ENCODE results near the gene ZNF579.

Gene ZNF579

GRCh38 chr19:55620410-55621204 is 40.0 kb upstream of the ZNF579 start:
- Histone ChIP-seq H3K36me3 (ENCODE audit: insufficient read depth, low read length) (no peaks in the 10 kb centered on the region), H3K79me2 (ENCODE audit: control insufficient read depth, insufficient read depth, low read length, unreplicated experiment) (no peaks in the 10 kb centered on the region), H2AFZ (ENCODE audit: low read length, unreplicated experiment) (no peak overlapping the region), H3K27ac (ENCODE audit: low read depth, low read length) (no peak overlapping the region), H3K4me3 (ENCODE audit: low read depth, low read length) (no peak overlapping the region), H3K4me1 (ENCODE audit: control insufficient read depth, insufficient read depth, low read length, unreplicated experiment) (no peaks in the 10 kb centered on the region), H3K27me3 (ENCODE audit: insufficient read depth, low read length) (no peaks in the 10 kb centered on the region)

GRCh38 chr19:55619286-55619685 is 38.6 kb upstream of the ZNF579 start:
- H2AFZ ChIP-seq (ENCODE audit: low read length, unreplicated experiment), result no peak overlapping the region
- no peaks in the 10 kb centered on the region for H3K36me3 ChIP-seq (ENCODE audit: insufficient read depth, low read length)
- H3K27me3 ChIP-seq (ENCODE audit: insufficient read depth, low read length), result no peaks in the 10 kb centered on the region
- H3K4me1 ChIP-seq (ENCODE audit: control insufficient read depth, insufficient read depth, low read length, unreplicated experiment), result no peaks in the 10 kb centered on the region
- H3K4me3 ChIP-seq (ENCODE audit: low read depth, low read length), result no peak overlapping the region
- no peak overlapping the region for H3K27ac ChIP-seq (ENCODE audit: low read depth, low read length)
- no peaks in the 10 kb centered on the region for H3K79me2 ChIP-seq (ENCODE audit: control insufficient read depth, insufficient read depth, low read length, unreplicated experiment)

GRCh38 chr19:55618426-55618825 is 37.8 kb upstream of the ZNF579 start:
- Histone ChIP-seq H3K36me3 (ENCODE audit: insufficient read depth, low read length) (no peaks in the 10 kb centered on the region), H3K4me3 (ENCODE audit: low read depth, low read length) (no peak overlapping the region), H3K27me3 (ENCODE audit: insufficient read depth, low read length) (no peaks in the 10 kb centered on the region), H3K79me2 (ENCODE audit: control insufficient read depth, insufficient read depth, low read length, unreplicated experiment) (no peaks in the 10 kb centered on the region), H2AFZ (ENCODE audit: low read length, unreplicated experiment) (no peak overlapping the region), H3K27ac (ENCODE audit: low read depth, low read length) (no peak overlapping the region), H3K4me1 (ENCODE audit: control insufficient read depth, insufficient read depth, low read length, unreplicated experiment) (no peaks in the 10 kb centered on the region)

GRCh38 chr19:55617426-55617825 is 36.8 kb upstream of the ZNF579 start:
- Histone ChIP-seq H2AFZ (ENCODE audit: low read length, unreplicated experiment) (no peak overlapping the region), H3K4me3 (ENCODE audit: low read depth, low read length) (no peak overlapping the region), H3K79me2 (ENCODE audit: control insufficient read depth, insufficient read depth, low read length, unreplicated experiment) (no peaks in the 10 kb centered on the region), H3K36me3 (ENCODE audit: insufficient read depth, low read length) (no peaks in the 10 kb centered on the region), H3K27me3 (ENCODE audit: insufficient read depth, low read length) (no peaks in the 10 kb centered on the region), H3K4me1 (ENCODE audit: control insufficient read depth, insufficient read depth, low read length, unreplicated experiment) (no peaks in the 10 kb centered on the region), H3K27ac (ENCODE audit: low read depth, low read length) (no peak overlapping the region)

GRCh38 chr19:55616395-55616875 is 35.8 kb upstream of the ZNF579 start:
- H3K4me1 ChIP-seq (ENCODE audit: control insufficient read depth, insufficient read depth, low read length, unreplicated experiment), result no peaks in the 10 kb centered on the region
- no peak overlapping the region for H3K27ac ChIP-seq (ENCODE audit: low read depth, low read length)
- no peak overlapping the region for H2AFZ ChIP-seq (ENCODE audit: low read length, unreplicated experiment)
- no peaks in the 10 kb centered on the region for H3K27me3 ChIP-seq (ENCODE audit: insufficient read depth, low read length)
- no peak overlapping the region for H3K4me3 ChIP-seq (ENCODE audit: low read depth, low read length)
- H3K79me2 ChIP-seq (ENCODE audit: control insufficient read depth, insufficient read depth, low read length, unreplicated experiment), result peaks cover 3% of the 10 kb centered on the region
- H3K36me3 ChIP-seq (ENCODE audit: insufficient read depth, low read length), result no peaks in the 10 kb centered on the region

GRCh38 chr19:55615543-55616394 is 35.1 kb upstream of the ZNF579 start:
- no peaks in the 10 kb centered on the region for H3K4me1 ChIP-seq (ENCODE audit: control insufficient read depth, insufficient read depth, low read length, unreplicated experiment)
- no peaks in the 10 kb centered on the region for H3K36me3 ChIP-seq (ENCODE audit: insufficient read depth, low read length)
- no peak overlapping the region for H3K27ac ChIP-seq (ENCODE audit: low read depth, low read length)
- H3K27me3 ChIP-seq (ENCODE audit: insufficient read depth, low read length), result no peaks in the 10 kb centered on the region
- no peak overlapping the region for H2AFZ ChIP-seq (ENCODE audit: low read length, unreplicated experiment)
- peaks cover 7% of the 10 kb centered on the region for H3K79me2 ChIP-seq (ENCODE audit: control insufficient read depth, insufficient read depth, low read length, unreplicated experiment)
- H3K4me3 ChIP-seq (ENCODE audit: low read depth, low read length), result no peak overlapping the region

GRCh38 chr19:55614711-55615542 is 34.3 kb upstream of the ZNF579 start:
- Histone ChIP-seq H3K4me1 (ENCODE audit: control insufficient read depth, insufficient read depth, low read length, unreplicated experiment) (no peaks in the 10 kb centered on the region), H2AFZ (ENCODE audit: low read length, unreplicated experiment) (no peak overlapping the region), H3K4me3 (ENCODE audit: low read depth, low read length) (no peak overlapping the region), H3K36me3 (ENCODE audit: insufficient read depth, low read length) (peaks cover 1% of the 10 kb centered on the region; the same call in 1 of the 2 replicates), H3K79me2 (ENCODE audit: control insufficient read depth, insufficient read depth, low read length, unreplicated experiment) (peaks cover 10% of the 10 kb centered on the region), H3K27me3 (ENCODE audit: insufficient read depth, low read length) (no peaks in the 10 kb centered on the region), H3K27ac (ENCODE audit: low read depth, low read length) (no peak overlapping the region)

GRCh38 chr19:55613930-55614710 is 33.5 kb upstream of the ZNF579 start:
- H3K27me3 ChIP-seq (ENCODE audit: insufficient read depth, low read length), result no peaks in the 10 kb centered on the region
- H3K36me3 ChIP-seq (ENCODE audit: insufficient read depth, low read length), result peaks cover 9% of the 10 kb centered on the region; the same call in 1 of the 2 replicates
- peaks cover 11% of the 10 kb centered on the region for H3K79me2 ChIP-seq (ENCODE audit: control insufficient read depth, insufficient read depth, low read length, unreplicated experiment)
- no peak overlapping the region for H2AFZ ChIP-seq (ENCODE audit: low read length, unreplicated experiment)
- no peak overlapping the region for H3K27ac ChIP-seq (ENCODE audit: low read depth, low read length)
- H3K4me3 ChIP-seq (ENCODE audit: low read depth, low read length), result no peak overlapping the region
- H3K4me1 ChIP-seq (ENCODE audit: control insufficient read depth, insufficient read depth, low read length, unreplicated experiment), result no peaks in the 10 kb centered on the region

- H3K4me1 ChIP-seq (ENCODE audit: control insufficient read depth, insufficient read depth, low read length, unreplicated experiment), result no peaks in the 10 kb centered on the region
- no peak overlapping the region for H2AFZ ChIP-seq (ENCODE audit: low read length, unreplicated experiment)
- no peak overlapping the region for H3K4me3 ChIP-seq (ENCODE audit: low read depth, low read length)
- H3K27me3 ChIP-seq (ENCODE audit: insufficient read depth, low read length), result no peaks in the 10 kb centered on the region
- H3K79me2 ChIP-seq (ENCODE audit: control insufficient read depth, insufficient read depth, low read length, unreplicated experiment), result peaks cover 11% of the 10 kb centered on the region
- H3K27ac ChIP-seq (ENCODE audit: low read depth, low read length), result no peak overlapping the region
- peaks cover 10% of the 10 kb centered on the region; the same call in 1 of the 2 replicates for H3K36me3 ChIP-seq (ENCODE audit: insufficient read depth, low read length)
Measured at GRCh38 chr19:55613396-55613795, 32.7 kb upstream of the ZNF579 start.

Measured in ACC112 (cell line).